T-helper 22 cell (primary cell): Measurements from ENCODE around the gene DGCR2.
"Not testable (repeated sequence)": the region's sequence is repeated elsewhere in the genome, so short reads cannot be mapped to it uniquely, and the experiment has no call there.

Experiments used
- DNase-seq: peaks from one replicate; pipeline ENCODE4 v3.0.0-alpha.2; 2020; ENCODE audit warnings: low read depth

The DGCR2 gene

GRCh38 chr22:19108807-19109197 lies 13.4 kb downstream of the DGCR2 start:
- no peak for DNase-seq

GRCh38 chr22:19107730-19108074 lies 14.5 kb downstream of the DGCR2 start:
- DNase-seq = no peak

- no peak for DNase-seq
These were observed 15.1 kb downstream of the DGCR2 start for GRCh38 chr22:19106886-19107729.

- DNase-seq = peak; percentile 18
These were observed 16.1 kb downstream of the DGCR2 start for GRCh38 chr22:19105867-19106802.

GRCh38 chr22:19105456-19105855 lies 16.8 kb downstream of the DGCR2 start:
- DNase-seq = no peak

- DNase-seq = no peak
These were observed 18.1 kb downstream of the DGCR2 start for GRCh38 chr22:19103880-19104821.

- no peak for DNase-seq
These were observed 24.1 kb downstream of the DGCR2 start for GRCh38 chr22:19098157-19098556.

- no peak for DNase-seq
These were observed 24.7 kb downstream of the DGCR2 start for GRCh38 chr22:19097518-19097917.

GRCh38 chr22:19096555-19096954 lies 25.7 kb downstream of the DGCR2 start:
- DNase-seq = no peak

- DNase-seq = no peak
These were observed 27.7 kb downstream of the DGCR2 start for GRCh38 chr22:19094393-19094997.

GRCh38 chr22:19092725-19093124 lies 29.5 kb downstream of the DGCR2 start:
- DNase-seq = no peak

- no peak for DNase-seq
These were observed 31.6 kb downstream of the DGCR2 start for GRCh38 chr22:19090586-19091127.

GRCh38 chr22:19090183-19090582 lies 32.0 kb downstream of the DGCR2 start:
- DNase-seq = no peak

- DNase-seq = no peak
These were observed 33.2 kb downstream of the DGCR2 start for GRCh38 chr22:19088866-19089595.

GRCh38 chr22:19086896-19087295 lies 35.3 kb downstream of the DGCR2 start:
- DNase-seq = no peak

- no peak for DNase-seq
These were observed 35.8 kb downstream of the DGCR2 start for GRCh38 chr22:19086417-19086816.

GRCh38 chr22:19085233-19085718 lies 36.9 kb downstream of the DGCR2 start:
- DNase-seq = no peak

GRCh38 chr22:19084586-19084985 lies 37.6 kb downstream of the DGCR2 start:
- DNase-seq = not testable (repeated sequence)

GRCh38 chr22:19084126-19084525 lies 38.1 kb downstream of the DGCR2 start:
- DNase-seq = not testable (repeated sequence)

GRCh38 chr22:19082793-19083192 lies 39.4 kb downstream of the DGCR2 start:
- no peak for DNase-seq
